OCI-LY3 (cell line): ENCODE data around the gene MRPL1.

Source experiments
- CTCF ChIP-seq: fragments of 200-600, 300-600 bp; sonication (generic); IDR thresholded peaks from 2 replicates; pipeline ENCODE4 v1.5.1; 2014; ENCODE audit warnings: antibody characterized with exemption, low read length, low read depth
- EZH2phosphoT487 ChIP-seq: fragments of 200-600 bp; shearing (Covaris generic); IDR thresholded peaks from 2 replicates; pipeline ENCODE4 v1.6.1; 2018; ENCODE audit warnings: antibody characterized with exemption, mixed run types, low read depth

GRCh38 chr4:77844363-77844762 is 18.3 kb upstream of the MRPL1 start:
- TF ChIP-seq CTCF (no peak), EZH2phosphoT487 (no peak)
